IMR-90 (cell line): ENCODE data around the gene LRP5. TPM values are rescaled to one million over a fixed set of nuclear protein-coding genes. Genes with fewer than 3 reads are reported as not detected.

Source experiments
- ATAC-seq: fragments of 200-7000 bp; cut with Tn5 transposase; 2 replicates; pipeline ENCODE4 v1.9.1; 2020; ENCODE audit warnings: low read depth, mild to moderate bottlenecking, moderate library complexity
- BruUV-seq: library from RNA; stranded (reverse); fragments of 400-500 nt; replicated peaks from 2 replicates; lab custom pipeline; 2021; lab: Mats Ljungman, UMichigan
- CTCF ChIA-PET: fragments of 300-600 bp; formaldehyde crosslinking; extraction: SDS; loops from one replicate; lab custom pipeline; 2021; ENCODE audit warnings: antibody characterized with exemption; lab: Yijun Ruan, JAX
- POLR2A ChIA-PET: fragments of 300-600 bp; sonication (Branson Sonifier 250); formaldehyde crosslinking; loops from one replicate; lab custom pipeline; 2022; ENCODE audit warnings: antibody characterized with exemption; ENCODE audit not compliant: unreplicated experiment; lab: Charles Lee
- DNase-seq: peaks from one replicate; pipeline ENCODE4 v3.0.0; 2013
- H2AFZ ChIP-seq: replicated peaks from 2 replicates; pipeline ENCODE3; 2013; ENCODE audit warnings: low read length, mild to moderate bottlenecking; ENCODE audit not compliant: poor library complexity
- H2AK5ac ChIP-seq: 2 replicates; pipeline ENCODE4 v1.6.1; 2013; ENCODE audit warnings: low read depth, low read length, inconsistent platforms
- H2AK9ac ChIP-seq: replicated peaks from 2 replicates; pipeline ENCODE3; 2013; ENCODE audit warnings: mild to moderate bottlenecking, low read depth, low read length, moderate library complexity; ENCODE audit not compliant: poor library complexity
- H2BK120ac ChIP-seq: 2 replicates; pipeline ENCODE4 v1.6.1; 2013; ENCODE audit warnings: low read depth, low read length, inconsistent platforms
- H2BK15ac ChIP-seq: 3 replicates; pipeline ENCODE4 v1.6.1; 2013; ENCODE audit warnings: low read depth, low read length, inconsistent platforms
- H2BK20ac ChIP-seq: 2 replicates; pipeline ENCODE4 v1.6.1; 2013; ENCODE audit warnings: low read depth, mild to moderate bottlenecking, inconsistent platforms, low read length, moderate library complexity
- H2BK5ac ChIP-seq: 2 replicates; pipeline ENCODE4 v1.6.1; 2013; ENCODE audit warnings: mild to moderate bottlenecking, low read depth, low read length, inconsistent platforms; ENCODE audit not compliant: poor library complexity, severe bottlenecking
- H3K14ac ChIP-seq: replicated peaks from 2 replicates; pipeline ENCODE4 v1.6.1; 2013; ENCODE audit warnings: low read depth, low read length, inconsistent platforms
- H3K18ac ChIP-seq: 2 replicates; pipeline ENCODE4 v1.6.1; 2013; ENCODE audit warnings: low read depth, low read length, control low read depth
- H3K23ac ChIP-seq: 2 replicates; pipeline ENCODE4 v1.6.1; 2013; ENCODE audit warnings: low read depth, low read length, inconsistent platforms
- H3K27ac ChIP-seq: 2 replicates; pipeline ENCODE4 v1.5.1; 2013; ENCODE audit warnings: mild to moderate bottlenecking, control low read depth, low read length; ENCODE audit not compliant: insufficient read depth
- H3K27me3 ChIP-seq: 2 replicates; pipeline ENCODE4 v1.6.1; 2013; ENCODE audit warnings: low read length; ENCODE audit not compliant: control insufficient read depth, insufficient read depth
- H3K36me3 ChIP-seq: 2 replicates; pipeline ENCODE4 v1.6.1; 2013; ENCODE audit warnings: low read length, mixed read lengths; ENCODE audit not compliant: control insufficient read depth, insufficient read depth
- H3K4ac ChIP-seq: 2 replicates; pipeline ENCODE4 v1.6.1; 2013; ENCODE audit warnings: low read depth, low read length, inconsistent platforms
- H3K4me1 ChIP-seq: 2 replicates; pipeline ENCODE4 v1.6.1; 2013; ENCODE audit warnings: low read length, mixed read lengths; ENCODE audit not compliant: control insufficient read depth, insufficient read depth
- H3K4me2 ChIP-seq: 2 replicates; pipeline ENCODE4 v1.6.1; 2013; ENCODE audit warnings: low read depth, mild to moderate bottlenecking, control low read depth, low read length, moderate library complexity
- H3K4me3 ChIP-seq: 2 replicates; pipeline ENCODE4 v1.5.1; 2013; ENCODE audit warnings: low read depth, mild to moderate bottlenecking, control low read depth, low read length, moderate library complexity; ENCODE audit not compliant: insufficient read depth
- H3K56ac ChIP-seq: 2 replicates; pipeline ENCODE4 v1.6.1; 2013; ENCODE audit warnings: low read length, inconsistent platforms; ENCODE audit not compliant: insufficient read depth; ENCODE audit errors: extremely low read depth
- H3K79me1 ChIP-seq, 2 experiments: 2 replicates each; pipeline ENCODE4 v1.6.1; 2013; ENCODE audit warnings: low read length in 2 of 2, inconsistent platforms in 1 of 2, low read depth in 1 of 2
- H3K9ac ChIP-seq: 2 replicates; pipeline ENCODE4 v1.6.1; 2013; ENCODE audit warnings: low read depth, low read length, control low read depth
- H3K9me1 ChIP-seq: 2 replicates; pipeline ENCODE4 v1.6.1; 2013; ENCODE audit warnings: low read length, inconsistent platforms; ENCODE audit not compliant: insufficient read depth
- H3K9me3 ChIP-seq: 2 replicates; pipeline ENCODE4 v1.6.1; 2013; ENCODE audit warnings: low read length; ENCODE audit not compliant: control insufficient read depth, insufficient read depth
- H4K20me1 ChIP-seq: 2 replicates; pipeline ENCODE4 v1.6.1; 2013; ENCODE audit warnings: low read length, inconsistent platforms; ENCODE audit not compliant: insufficient read depth
- H4K5ac ChIP-seq: 2 replicates; pipeline ENCODE4 v1.6.1; 2013; ENCODE audit warnings: mild to moderate bottlenecking, low read depth, low read length, control low read depth
- H4K8ac ChIP-seq, 2 experiments: 2 replicates each; pipeline ENCODE4 v1.6.1; 2013; ENCODE audit warnings: low read depth in 2 of 2, low read length in 2 of 2, control low read depth in 1 of 2, inconsistent platforms in 1 of 2
- H4K91ac ChIP-seq: 2 replicates; pipeline ENCODE4 v1.6.1; 2013; ENCODE audit warnings: low read depth, low read length, inconsistent platforms; ENCODE audit not compliant: insufficient read depth
- BHLHE40 ChIP-seq: fragments of 150-350 bp; IDR thresholded peaks from 2 replicates; pipeline ENCODE4 v1.6.1; 2016; ENCODE audit warnings: mild to moderate bottlenecking, low read depth, low read length
- CEBPB ChIP-seq: IDR thresholded peaks from 2 replicates; pipeline ENCODE4 v1.6.1; 2012; ENCODE audit warnings: low read depth, low read length, improper control_type of control experiment
- CHD1 ChIP-seq: IDR thresholded peaks from 2 replicates; pipeline ENCODE4 v1.6.1; 2012; ENCODE audit warnings: low read depth, low read length, improper control_type of control experiment
- CTCF ChIP-seq: conservative IDR thresholded peaks from 2 replicates; pipeline ENCODE4 v1.5.1; 2012; ENCODE audit warnings: mild to moderate bottlenecking, low read depth, low read length, improper control_type of control experiment
- ELK1 ChIP-seq: fragments of 150-350 bp; IDR thresholded peaks from 2 replicates; pipeline ENCODE4 v1.6.1; 2016; ENCODE audit warnings: low read depth, mild to moderate bottlenecking, low read length, moderate library complexity, borderline replicate concordance
- FOS ChIP-seq: fragments of 150-350 bp; IDR thresholded peaks from 2 replicates; pipeline ENCODE4 v1.6.1; 2016; ENCODE audit warnings: low read depth, low read length
- MAFK ChIP-seq: IDR thresholded peaks from 2 replicates; pipeline ENCODE4 v1.6.1; 2012; ENCODE audit warnings: low read depth, low read length, improper control_type of control experiment
- MAZ ChIP-seq: IDR thresholded peaks from 2 replicates; pipeline ENCODE4 v1.6.1; 2012; ENCODE audit warnings: low read depth, mild to moderate bottlenecking, low read length, improper control_type of control experiment, moderate library complexity, borderline replicate concordance
- MXI1 ChIP-seq: IDR thresholded peaks from 2 replicates; pipeline ENCODE4 v1.6.1; 2012; ENCODE audit warnings: low read depth, mild to moderate bottlenecking, low read length, moderate library complexity, borderline replicate concordance
- NFE2L2 ChIP-seq: fragments of 150-350 bp; IDR thresholded peaks from 2 replicates; pipeline ENCODE4 v1.6.1; 2016; ENCODE audit warnings: low read depth, mild to moderate bottlenecking, low read length
- POLR2A ChIP-seq: IDR thresholded peaks from 2 replicates; pipeline ENCODE4 v1.6.1; 2012; ENCODE audit warnings: mild to moderate bottlenecking, low read depth, low read length
- RAD21 ChIP-seq: IDR thresholded peaks from 2 replicates; pipeline ENCODE4 v1.6.1; 2012; ENCODE audit warnings: low read length, improper control_type of control experiment
- RCOR1 ChIP-seq: IDR thresholded peaks from 2 replicates; pipeline ENCODE4 v1.6.1; 2012; ENCODE audit warnings: mild to moderate bottlenecking, low read length, improper control_type of control experiment; ENCODE audit not compliant: insufficient replicate concordance
- RFX5 ChIP-seq: IDR thresholded peaks from 2 replicates; pipeline ENCODE4 v1.8.0; 2012; ENCODE audit warnings: low read depth, mild to moderate bottlenecking, low read length, moderate library complexity
- SMC3 ChIP-seq: fragments of 150-350 bp; IDR thresholded peaks from 2 replicates; pipeline ENCODE4 v1.6.1; 2016; ENCODE audit warnings: low read depth, mild to moderate bottlenecking, antibody characterized with exemption, low read length, moderate library complexity
- USF2 ChIP-seq: fragments of 150-350 bp; IDR thresholded peaks from 2 replicates; pipeline ENCODE4 v1.6.1; 2017; ENCODE audit warnings: mild to moderate bottlenecking, antibody characterized with exemption, low read length, low read depth
- WGBS, 2 experiments: methylation state at CpG; one replicate each; pipeline versions ENCODE4 v1.1.5 to v1.1.7; 2013; ENCODE audit warnings: missing lambda C conversion rate in 2 of 2; ENCODE audit not compliant: insufficient read length in 1 of 2; ENCODE audit errors: extremely low coverage in 2 of 2; 5-methylcytosine and 5-hydroxymethylcytosine counted together
- dilution Hi-C: fragments of 300-500 bp; cut with HindIII; formaldehyde crosslinking; loops from one replicate; pipeline ENCODE4 v1.14.3; 2018; ENCODE audit warnings: low sequenced_read_pairs; ENCODE audit not compliant: unreplicated experiment
- in situ Hi-C: fragments of 300-500 bp; cut with MboI; formaldehyde crosslinking; loops from 3 replicates; pipeline ENCODE4 v1.14.3; 2019; ENCODE audit warnings: low sequenced_read_pairs, inconsistent platforms, mixed read lengths
- intact Hi-C: fragments of 100-400 bp; cut with micrococcal nuclease; formaldehyde crosslinking; loops from 2 replicates; pipeline ENCODE4 v1.10.0; 2022
- polyA plus RNA-seq, 3 experiments: library from polyadenylated mRNA; depleted of rRNA; stranded (reverse); fragments of >200 nt; gene quantifications; 2 replicates each; pipeline ENCODE4 v1.2.3, GENCODE V29; 2012; ENCODE audit warnings: low replicate concordance in 1 of 3
- total RNA-seq: library from RNA; depleted of rRNA; stranded (reverse); fragments of >200 nt; gene quantifications from 2 replicates; pipeline ENCODE4 v1.2.3, GENCODE V29; 2012

Gene LRP5
- total and polyA plus RNA-seq, 2 of the 4 experiments (the other 2 are of a cell fraction), result 10.4 to 15.0 TPM

- H2AK5ac ChIP-seq, result no peak overlapping the region
- no peak overlapping the region for H2BK20ac ChIP-seq
- H3K18ac ChIP-seq, result no peak overlapping the region
- ChIA-PET POLR2A (no interaction called here), CTCF (no interaction called here)
- no peak overlapping the region for H3K14ac ChIP-seq
- peaks cover 10% of the 10 kb centered on the region; the same call in 1 of the 2 replicates for H3K9me1 ChIP-seq
- no peak overlapping the region for H3K56ac ChIP-seq
- no peak overlapping the region for H3K27ac ChIP-seq
- no TSS peak for BruUV-seq
- intact Hi-C loops (no loop called here), dilution Hi-C loops (no loop called here), in situ Hi-C loops (no loop called here)
- H3K27me3 ChIP-seq, result no peaks in the 10 kb centered on the region
- no peak overlapping the region for H2BK15ac ChIP-seq
- H3K9me3 ChIP-seq, result no peaks in the 10 kb centered on the region
- H3K23ac ChIP-seq, result no peak overlapping the region
- DNase-seq (no peak), ATAC-seq (no peak)
- H2BK5ac ChIP-seq, result no peak overlapping the region
- no peak overlapping the region for H2AFZ ChIP-seq
- peaks cover 63% of the 10 kb centered on the region for H3K36me3 ChIP-seq
- no peak overlapping the region for H2AK9ac ChIP-seq
- 93% methylated on average over 17 of the region's 27 CpGs; no CpG with 5 or more reads in 1 of the 2 experiments for WGBS, 2 experiments
- no peak overlapping the region for H2BK120ac ChIP-seq
- H4K5ac ChIP-seq, result no peak overlapping the region
- H4K8ac ChIP-seq, result no peak overlapping the region
- H4K20me1 ChIP-seq, result peaks cover 2% of the 10 kb centered on the region; the same call in 1 of the 2 replicates
- no peak overlapping the region for H3K4me2 ChIP-seq
- H3K79me1 ChIP-seq, result no peaks in the 10 kb centered on the region
- TF ChIP-seq CHD1, result no peak
- no peak for TF ChIP-seq ELK1
- no peak for TF ChIP-seq MAFK
- TF ChIP-seq USF2, result no peak
- no peak for TF ChIP-seq FOS
- no peak for TF ChIP-seq SMC3
- no peak for TF ChIP-seq MAZ
- no peak for TF ChIP-seq CEBPB
- no peak for TF ChIP-seq CTCF
- TF ChIP-seq RAD21, result no peak
- no peak for TF ChIP-seq RCOR1
- TF ChIP-seq NFE2L2, result no peak
- TF ChIP-seq POLR2A, result no peak
- TF ChIP-seq RFX5, result no peak
- no peak for TF ChIP-seq MXI1
- TF ChIP-seq BHLHE40, result no peak
- H4K91ac ChIP-seq, result no peak overlapping the region
- no peak overlapping the region for H3K9ac ChIP-seq
- no peak overlapping the region for H3K4ac ChIP-seq
- H3K4me1 ChIP-seq, result no peaks in the 10 kb centered on the region
- H3K4me3 ChIP-seq, result no peak overlapping the region
These were observed 101.2 kb downstream of the LRP5 start for GRCh38 chr11:68413591-68413999.
